WTC11 (cell line): Measurements from ENCODE around the gene XKR7. TPM values are rescaled to one million over a fixed set of nuclear protein-coding genes. Genes with fewer than 3 reads are reported as not detected.

ENCODE experiments used
- ATAC-seq: fragments of 200-7000 bp; cut with Tn5 transposase; 2 replicates; pipeline ENCODE4 v1.10.0; 2021; ENCODE audit warnings: mild to moderate bottlenecking, moderate library complexity
- CTCF ChIA-PET: fragments of 300-600 bp; sonication (Branson Sonifier 250); formaldehyde crosslinking; loops from one replicate; lab custom pipeline; 2021; ENCODE audit warnings: antibody characterized with exemption; lab: Charles Lee
- POLR2A ChIA-PET: fragments of 350-600 bp; sonication (Branson Sonifier 250); formaldehyde crosslinking; loops from one replicate; lab custom pipeline; 2021; ENCODE audit warnings: antibody characterized with exemption; lab: Charles Lee
- DNase-seq: peaks from one replicate; pipeline ENCODE4 v3.0.0; 2021; ENCODE audit warnings: low spot score
- H3K27ac Mint-ChIP-seq: 2 replicates; pipeline ENCODE4 v1.8.0; 2021; ENCODE audit warnings: mixed read lengths
- H3K27me3 Mint-ChIP-seq: 2 replicates; pipeline ENCODE4 v1.8.0; 2021; ENCODE audit warnings: low read depth, mild to moderate bottlenecking, moderate library complexity, mixed read lengths
- H3K36me3 Mint-ChIP-seq: 2 replicates; pipeline ENCODE4 v1.8.0; 2021; ENCODE audit warnings: mixed read lengths
- H3K4me1 Mint-ChIP-seq: 2 replicates; pipeline ENCODE4 v1.8.0; 2022; ENCODE audit warnings: mixed read lengths
- H3K4me3 Mint-ChIP-seq: 2 replicates; pipeline ENCODE4 v1.8.0; 2021; ENCODE audit warnings: mild to moderate bottlenecking, moderate library complexity, mixed read lengths
- H3K9me3 Mint-ChIP-seq: 2 replicates; pipeline ENCODE4 v1.8.0; 2021; ENCODE audit warnings: mixed read lengths
- CBFB ChIP-seq: sonication (generic); formaldehyde crosslinking; IDR thresholded peaks from 2 replicates; pipeline ENCODE4 v1.8.1; 2022; ENCODE audit warnings: mild to moderate bottlenecking, low read depth, missing genetic modification reagents
- CDX4 ChIP-seq: fragments of 250-450 bp; sonication (Bioruptor Pico); IDR thresholded peaks from 2 replicates; pipeline ENCODE4 v1.9.0; 2021; ENCODE audit warnings: moderate library complexity, mild to moderate bottlenecking, inconsistent platforms, borderline replicate concordance
- EMX1 ChIP-seq: fragments of 250-450 bp; sonication (Bioruptor Pico); IDR thresholded peaks from 2 replicates; pipeline ENCODE4 v1.8.0; 2021; ENCODE audit warnings: mild to moderate bottlenecking
- GABPB1 ChIP-seq: sonication (generic); formaldehyde crosslinking; IDR thresholded peaks from 2 replicates; pipeline ENCODE4 v1.8.1; 2023; ENCODE audit warnings: mild to moderate bottlenecking, missing genetic modification reagents
- GTF2I ChIP-seq: fragments of 250-450 bp; sonication (Bioruptor Pico); conservative IDR thresholded peaks from 2 replicates; pipeline ENCODE4 v1.4.0; 2021; ENCODE audit warnings: mild to moderate bottlenecking
- MAX ChIP-seq: sonication (generic); formaldehyde crosslinking; IDR thresholded peaks from 2 replicates; pipeline ENCODE4 v1.8.0; 2022; ENCODE audit warnings: mild to moderate bottlenecking, missing genetic modification reagents
- NFATC4 ChIP-seq: fragments of 250-450 bp; sonication (Bioruptor Pico); IDR thresholded peaks from 2 replicates; pipeline ENCODE4 v1.9.0; 2021; ENCODE audit warnings: mild to moderate bottlenecking
- NFYB ChIP-seq: sonication (generic); formaldehyde crosslinking; conservative IDR thresholded peaks from 2 replicates; pipeline ENCODE4 v1.8.0; 2022; ENCODE audit warnings: low read depth, missing genetic modification reagents
- RELA ChIP-seq: sonication (generic); formaldehyde crosslinking; IDR thresholded peaks from 2 replicates; pipeline ENCODE4 v1.8.1; 2022; ENCODE audit warnings: missing genetic modification reagents, mild to moderate bottlenecking, borderline replicate concordance
- TCF7 ChIP-seq: sonication (generic); formaldehyde crosslinking; IDR thresholded peaks from 2 replicates; pipeline ENCODE4 v1.8.0; 2022; ENCODE audit warnings: mild to moderate bottlenecking, low read depth, missing genetic modification reagents, moderate library complexity
- TEAD1 ChIP-seq: sonication (generic); formaldehyde crosslinking; IDR thresholded peaks from 2 replicates; pipeline ENCODE4 v1.8.0; 2022; ENCODE audit warnings: mild to moderate bottlenecking, missing genetic modification reagents
- TEAD4 ChIP-seq: sonication (generic); formaldehyde crosslinking; IDR thresholded peaks from 2 replicates; pipeline ENCODE4 v1.8.0; 2022; ENCODE audit warnings: mild to moderate bottlenecking, missing genetic modification reagents
- ZBTB21 ChIP-seq: sonication (generic); formaldehyde crosslinking; IDR thresholded peaks from 2 replicates; pipeline ENCODE4 v1.8.1; 2023; ENCODE audit warnings: mild to moderate bottlenecking, missing genetic modification reagents, borderline replicate concordance
- ZMAT4 ChIP-seq: fragments of 250-450 bp; sonication (Bioruptor Pico); IDR thresholded peaks from 2 replicates; pipeline ENCODE4 v1.9.0; 2021; ENCODE audit warnings: mild to moderate bottlenecking
- ZNF138 ChIP-seq: sonication (generic); formaldehyde crosslinking; conservative IDR thresholded peaks from 2 replicates; pipeline ENCODE4 v1.8.1; 2022; ENCODE audit warnings: mild to moderate bottlenecking, moderate library complexity, missing genetic modification reagents
- ZNF232 ChIP-seq: sonication (generic); formaldehyde crosslinking; IDR thresholded peaks from 2 replicates; pipeline ENCODE4 v1.8.0; 2022; ENCODE audit warnings: mild to moderate bottlenecking, missing genetic modification reagents
- ZNF396 ChIP-seq: fragments of 250-450 bp; sonication (Bioruptor Pico); IDR thresholded peaks from 2 replicates; pipeline ENCODE4 v1.8.0; 2021; ENCODE audit warnings: mild to moderate bottlenecking, moderate library complexity, borderline replicate concordance
- total RNA-seq: library from RNA; stranded (reverse); gene quantifications from 3 replicates; pipeline ENCODE4 v1.2.3, GENCODE V29; 2021
- TF ChIP-seq, protein P1 (sequence below): sonication (generic); formaldehyde crosslinking; IDR thresholded peaks from 2 replicates; pipeline ENCODE4 v1.8.0; 2023; ENCODE audit warnings: missing genetic modification reagents, mild to moderate bottlenecking, borderline replicate concordance
- TF ChIP-seq, protein P2 (sequence below): sonication (generic); formaldehyde crosslinking; IDR thresholded peaks from 2 replicates; pipeline ENCODE4 v1.8.1; 2022; ENCODE audit warnings: mild to moderate bottlenecking, missing genetic modification reagents, moderate library complexity, borderline replicate concordance

Gene XKR7
- total RNA-seq, 1 experiment from 2014 or later = 2.5 TPM

GRCh38 chr20:32004963-32005362 lies 37.0 kb downstream of the XKR7 start (continued):
- TF ChIP-seq, protein P1, sequence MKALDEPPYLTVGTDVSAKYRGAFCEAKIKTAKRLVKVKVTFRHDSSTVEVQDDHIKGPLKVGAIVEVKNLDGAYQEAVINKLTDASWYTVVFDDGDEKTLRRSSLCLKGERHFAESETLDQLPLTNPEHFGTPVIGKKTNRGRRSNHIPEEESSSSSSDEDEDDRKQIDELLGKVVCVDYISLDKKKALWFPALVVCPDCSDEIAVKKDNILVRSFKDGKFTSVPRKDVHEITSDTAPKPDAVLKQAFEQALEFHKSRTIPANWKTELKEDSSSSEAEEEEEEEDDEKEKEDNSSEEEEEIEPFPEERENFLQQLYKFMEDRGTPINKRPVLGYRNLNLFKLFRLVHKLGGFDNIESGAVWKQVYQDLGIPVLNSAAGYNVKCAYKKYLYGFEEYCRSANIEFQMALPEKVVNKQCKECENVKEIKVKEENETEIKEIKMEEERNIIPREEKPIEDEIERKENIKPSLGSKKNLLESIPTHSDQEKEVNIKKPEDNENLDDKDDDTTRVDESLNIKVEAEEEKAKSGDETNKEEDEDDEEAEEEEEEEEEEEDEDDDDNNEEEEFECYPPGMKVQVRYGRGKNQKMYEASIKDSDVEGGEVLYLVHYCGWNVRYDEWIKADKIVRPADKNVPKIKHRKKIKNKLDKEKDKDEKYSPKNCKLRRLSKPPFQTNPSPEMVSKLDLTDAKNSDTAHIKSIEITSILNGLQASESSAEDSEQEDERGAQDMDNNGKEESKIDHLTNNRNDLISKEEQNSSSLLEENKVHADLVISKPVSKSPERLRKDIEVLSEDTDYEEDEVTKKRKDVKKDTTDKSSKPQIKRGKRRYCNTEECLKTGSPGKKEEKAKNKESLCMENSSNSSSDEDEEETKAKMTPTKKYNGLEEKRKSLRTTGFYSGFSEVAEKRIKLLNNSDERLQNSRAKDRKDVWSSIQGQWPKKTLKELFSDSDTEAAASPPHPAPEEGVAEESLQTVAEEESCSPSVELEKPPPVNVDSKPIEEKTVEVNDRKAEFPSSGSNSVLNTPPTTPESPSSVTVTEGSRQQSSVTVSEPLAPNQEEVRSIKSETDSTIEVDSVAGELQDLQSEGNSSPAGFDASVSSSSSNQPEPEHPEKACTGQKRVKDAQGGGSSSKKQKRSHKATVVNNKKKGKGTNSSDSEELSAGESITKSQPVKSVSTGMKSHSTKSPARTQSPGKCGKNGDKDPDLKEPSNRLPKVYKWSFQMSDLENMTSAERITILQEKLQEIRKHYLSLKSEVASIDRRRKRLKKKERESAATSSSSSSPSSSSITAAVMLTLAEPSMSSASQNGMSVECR (CRISPR knock-in tag) = no peak
- TF ChIP-seq TEAD4 (no peak), TEAD1 (CRISPR knock-in tag) (no peak), CDX4 (CRISPR knock-in tag) (no peak), NFATC4 (CRISPR knock-in tag) (no peak), EMX1 (no peak), ZNF138 (CRISPR knock-in tag) (no peak), GABPB1 (CRISPR knock-in tag) (no peak), RELA (CRISPR knock-in tag) (no peak), ZBTB21 (CRISPR knock-in tag) (no peak)
- TF ChIP-seq, protein P2, sequence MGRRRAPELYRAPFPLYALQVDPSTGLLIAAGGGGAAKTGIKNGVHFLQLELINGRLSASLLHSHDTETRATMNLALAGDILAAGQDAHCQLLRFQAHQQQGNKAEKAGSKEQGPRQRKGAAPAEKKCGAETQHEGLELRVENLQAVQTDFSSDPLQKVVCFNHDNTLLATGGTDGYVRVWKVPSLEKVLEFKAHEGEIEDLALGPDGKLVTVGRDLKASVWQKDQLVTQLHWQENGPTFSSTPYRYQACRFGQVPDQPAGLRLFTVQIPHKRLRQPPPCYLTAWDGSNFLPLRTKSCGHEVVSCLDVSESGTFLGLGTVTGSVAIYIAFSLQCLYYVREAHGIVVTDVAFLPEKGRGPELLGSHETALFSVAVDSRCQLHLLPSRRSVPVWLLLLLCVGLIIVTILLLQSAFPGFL (CRISPR knock-in tag) = no peak
- TF ChIP-seq, all 79 proteins: peak for 0

- H3K27me3 Mint-ChIP-seq = peaks cover 2% of the 10 kb centered on the region; the same call in 1 of the 2 replicates
- no peaks in the 10 kb centered on the region for H3K36me3 Mint-ChIP-seq
- TF ChIP-seq NFYB = no peak
- TF ChIP-seq ZNF396 = no peak
- no peak for TF ChIP-seq ZNF232 (CRISPR knock-in tag)
- no peak for TF ChIP-seq ZNF138 (CRISPR knock-in tag)
- no peak for TF ChIP-seq MAX
- TF ChIP-seq TCF7 (CRISPR knock-in tag) = no peak
- TF ChIP-seq ZMAT4 (CRISPR knock-in tag) = no peak
- no peak for TF ChIP-seq CBFB (CRISPR knock-in tag)
- no peak for TF ChIP-seq GTF2I
- DNase-seq (no peak), ATAC-seq (no peak)
- no peak overlapping the region for H3K4me3 Mint-ChIP-seq
- H3K4me1 Mint-ChIP-seq = peaks cover 38% of the 10 kb centered on the region
- CTCF ChIA-PET = interaction anchor here (1.6 kb wide), 1 partner anchor 12 kb away, joined by 9 read pairs; no protein-coding TSS in a partner anchor
- POLR2A ChIA-PET = no interaction called here
- H3K9me3 Mint-ChIP-seq = no peaks in the 10 kb centered on the region
- no peak overlapping the region for H3K27ac Mint-ChIP-seq
Observed at GRCh38 chr20:32006053-32006452, 38.1 kb downstream of the XKR7 start.
